Glutamatergic neuron (in vitro differentiated cells): ENCODE data around the gene SIX2. TPM values are rescaled to one million over a fixed set of nuclear protein-coding genes. Genes with fewer than 3 reads are reported as not detected.

ENCODE experiments used
- DNase-seq: peaks from one replicate; pipeline ENCODE4 v3.0.0; 2022
- H3K27ac Mint-ChIP-seq: one replicate; pipeline ENCODE4 v1.8.0; 2020; ENCODE audit warnings: mild to moderate bottlenecking, mixed read lengths, inconsistent platforms; ENCODE audit not compliant: unreplicated experiment
- H3K27me3 Mint-ChIP-seq: one replicate; pipeline ENCODE4 v1.8.0; 2020; ENCODE audit warnings: mild to moderate bottlenecking, moderate library complexity, mixed read lengths, inconsistent platforms; ENCODE audit not compliant: unreplicated experiment
- H3K36me3 Mint-ChIP-seq: one replicate; pipeline ENCODE4 v1.8.0; 2020; ENCODE audit warnings: mild to moderate bottlenecking, mixed read lengths, inconsistent platforms; ENCODE audit not compliant: unreplicated experiment
- H3K4me1 Mint-ChIP-seq: one replicate; pipeline ENCODE4 v1.8.0; 2020; ENCODE audit warnings: mild to moderate bottlenecking, low read depth, mixed read lengths, inconsistent platforms; ENCODE audit not compliant: unreplicated experiment
- H3K4me3 Mint-ChIP-seq: one replicate; pipeline ENCODE4 v1.8.0; 2020; ENCODE audit warnings: mild to moderate bottlenecking, mixed read lengths, inconsistent platforms; ENCODE audit not compliant: unreplicated experiment
- H3K9me3 Mint-ChIP-seq: one replicate; pipeline ENCODE4 v1.8.0; 2020; ENCODE audit warnings: mild to moderate bottlenecking, moderate library complexity, mixed read lengths, inconsistent platforms; ENCODE audit not compliant: unreplicated experiment
- total RNA-seq: library from RNA; stranded (reverse); fragmentation: NEBNext Ultra II Directional; extraction: Animal tissue kit (Norgen Biotek cat#: 25700); gene quantifications from one replicate; pipeline ENCODE4 v1.2.1, GENCODE V29; 2021; ENCODE audit not compliant: unreplicated experiment
- TF ChIP-seq, protein P1 (sequence below): fragments of 200-600 bp; sonication (generic); IDR thresholded peaks from one replicate; pipeline ENCODE4 v1.5.0; 2021; ENCODE audit not compliant: partially characterized antibody, unreplicated experiment

Gene SIX2
- total RNA-seq, 1 donor from 2014 or later, result 0.56 TPM

GRCh38 chr2:45024097-45024496, 14.8 kb upstream of the SIX2 start:
- no peak for DNase-seq
- peaks cover 6% of the 10 kb centered on the region for H3K4me1 Mint-ChIP-seq
- peaks cover 3% of the 10 kb centered on the region for H3K9me3 Mint-ChIP-seq
- peaks cover 7% of the 10 kb centered on the region for H3K27me3 Mint-ChIP-seq
- no peak overlapping the region for H3K27ac Mint-ChIP-seq
- TF ChIP-seq, protein P1, sequence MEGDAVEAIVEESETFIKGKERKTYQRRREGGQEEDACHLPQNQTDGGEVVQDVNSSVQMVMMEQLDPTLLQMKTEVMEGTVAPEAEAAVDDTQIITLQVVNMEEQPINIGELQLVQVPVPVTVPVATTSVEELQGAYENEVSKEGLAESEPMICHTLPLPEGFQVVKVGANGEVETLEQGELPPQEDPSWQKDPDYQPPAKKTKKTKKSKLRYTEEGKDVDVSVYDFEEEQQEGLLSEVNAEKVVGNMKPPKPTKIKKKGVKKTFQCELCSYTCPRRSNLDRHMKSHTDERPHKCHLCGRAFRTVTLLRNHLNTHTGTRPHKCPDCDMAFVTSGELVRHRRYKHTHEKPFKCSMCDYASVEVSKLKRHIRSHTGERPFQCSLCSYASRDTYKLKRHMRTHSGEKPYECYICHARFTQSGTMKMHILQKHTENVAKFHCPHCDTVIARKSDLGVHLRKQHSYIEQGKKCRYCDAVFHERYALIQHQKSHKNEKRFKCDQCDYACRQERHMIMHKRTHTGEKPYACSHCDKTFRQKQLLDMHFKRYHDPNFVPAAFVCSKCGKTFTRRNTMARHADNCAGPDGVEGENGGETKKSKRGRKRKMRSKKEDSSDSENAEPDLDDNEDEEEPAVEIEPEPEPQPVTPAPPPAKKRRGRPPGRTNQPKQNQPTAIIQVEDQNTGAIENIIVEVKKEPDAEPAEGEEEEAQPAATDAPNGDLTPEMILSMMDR, result no peak
- no peaks in the 10 kb centered on the region for H3K36me3 Mint-ChIP-seq
- no peak overlapping the region for H3K4me3 Mint-ChIP-seq

DNA sequence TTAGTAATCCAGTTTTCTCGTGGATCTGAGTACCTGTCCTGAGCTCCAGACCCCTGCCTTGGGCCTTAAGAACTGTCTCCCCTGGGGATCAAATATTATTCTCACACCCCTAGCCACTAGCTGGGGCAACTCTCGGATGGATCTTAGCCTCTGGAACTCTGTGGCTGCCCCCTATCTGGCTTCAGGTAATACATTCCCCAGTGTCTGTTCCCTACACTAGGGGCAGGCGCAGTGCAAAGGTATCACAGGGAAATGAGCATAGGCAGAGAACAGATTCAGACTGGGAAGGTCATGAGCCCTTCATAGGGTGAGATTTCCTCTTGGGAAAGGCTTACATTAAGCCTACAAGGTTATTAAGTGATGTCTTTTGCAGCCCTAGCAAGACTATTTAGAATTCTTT, 11.2 kb upstream of the SIX2 start:
- H3K9me3 Mint-ChIP-seq, result peaks cover 3% of the 10 kb centered on the region
- H3K27ac Mint-ChIP-seq, result no peak overlapping the region
- H3K4me3 Mint-ChIP-seq, result no peak overlapping the region
- no peaks in the 10 kb centered on the region for H3K36me3 Mint-ChIP-seq
- peaks cover 9% of the 10 kb centered on the region for H3K27me3 Mint-ChIP-seq
- DNase-seq, result no peak
- TF ChIP-seq, protein P1, result no peak
- H3K4me1 Mint-ChIP-seq, result no peaks in the 10 kb centered on the region

- H3K4me3 Mint-ChIP-seq, result no peak overlapping the region
- peaks cover 14% of the 10 kb centered on the region for H3K27me3 Mint-ChIP-seq
- peaks cover 2% of the 10 kb centered on the region for H3K4me1 Mint-ChIP-seq
- TF ChIP-seq, protein P1, result no peak
- DNase-seq, result no peak
- H3K9me3 Mint-ChIP-seq, result peaks cover 9% of the 10 kb centered on the region
- H3K36me3 Mint-ChIP-seq, result peaks cover 4% of the 10 kb centered on the region
- no peak overlapping the region for H3K27ac Mint-ChIP-seq
Observed at GRCh38 chr2:45018023-45018422, 8.8 kb upstream of the SIX2 start.

- no peak for DNase-seq
- Mint-ChIP-seq H3K27ac (no peak overlapping the region), H3K9me3 (peaks cover 13% of the 10 kb centered on the region), H3K36me3 (peaks cover 4% of the 10 kb centered on the region), H3K4me1 (peaks cover 6% of the 10 kb centered on the region), H3K27me3 (peaks cover 35% of the 10 kb centered on the region), H3K4me3 (peak overlapping the region; percentile 76)
- TF ChIP-seq, protein P1, result no peak
Observed at GRCh38 chr2:45014831-45015230, 5.6 kb upstream of the SIX2 start.

GRCh38 chr2:45014016-45014702, 4.9 kb upstream of the SIX2 start:
- H3K27me3 Mint-ChIP-seq, result peaks cover 38% of the 10 kb centered on the region
- H3K4me3 Mint-ChIP-seq, result peak overlapping the region; percentile 76
- H3K9me3 Mint-ChIP-seq, result peaks cover 11% of the 10 kb centered on the region

More at GRCh38 chr2:45014016-45014702, 4.9 kb upstream of the SIX2 start:
- H3K27ac Mint-ChIP-seq, result no peak overlapping the region
- H3K4me1 Mint-ChIP-seq, result peaks cover 6% of the 10 kb centered on the region
- TF ChIP-seq, protein P1, result peak; percentile 92
- peak; percentile 77 for DNase-seq
- peaks cover 4% of the 10 kb centered on the region for H3K36me3 Mint-ChIP-seq
